Fibroblast of the conjunctiva (primary cell): Measurements from ENCODE around the gene PBX1.

Experiments used
- DNase-seq: peaks from one replicate; pipeline ENCODE4 v3.0.0-alpha.2; 2010; ENCODE audit warnings: low read depth

The PBX1 gene

GRCh38 chr1:164700683-164701082 is 141.7 kb downstream of the PBX1 start:
- DNase-seq = no peak

- no peak for DNase-seq
Measured at GRCh38 chr1:164701189-164701761, 142.3 kb downstream of the PBX1 start.

GRCh38 chr1:164702216-164702615 is 143.2 kb downstream of the PBX1 start:
- DNase-seq = no peak

DNA sequence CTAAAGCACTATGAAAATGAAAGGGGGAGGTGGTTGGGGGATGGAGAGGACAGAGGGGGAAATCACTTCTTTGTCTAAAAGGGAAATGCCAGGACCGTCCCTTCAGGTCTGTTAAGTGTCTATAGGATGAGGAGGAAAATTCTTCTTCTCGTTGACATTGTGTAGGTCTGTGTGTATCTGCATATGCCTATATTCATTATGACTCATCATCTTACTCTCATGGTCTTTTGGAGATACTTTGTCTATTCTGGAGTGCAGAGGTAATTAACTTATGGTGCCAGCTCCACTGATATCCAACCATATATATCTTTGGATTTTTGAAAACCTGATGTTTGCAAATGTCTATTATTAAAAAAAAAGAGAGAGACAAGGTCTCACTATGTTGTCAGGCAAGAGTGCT is 143.7 kb downstream of the PBX1 start:
- no peak for DNase-seq

DNA sequence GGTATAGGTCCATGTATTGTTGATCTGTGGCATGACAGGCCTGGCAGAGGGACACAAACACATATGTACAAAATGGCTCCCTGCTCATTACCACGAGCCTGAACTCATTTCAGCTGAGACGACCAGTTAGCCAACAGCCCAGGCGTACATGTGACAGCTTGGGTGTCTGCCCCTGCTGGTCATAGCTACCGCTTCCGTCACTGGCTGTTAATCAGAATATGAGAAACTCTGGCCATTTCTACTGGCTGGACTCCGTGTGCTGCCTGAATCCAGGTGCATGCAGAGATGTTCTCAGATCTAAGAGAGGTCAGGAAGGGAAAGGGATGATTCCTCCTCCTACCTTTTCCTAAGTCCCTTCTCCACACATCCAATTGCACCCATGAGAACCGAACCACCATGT is 144.5 kb downstream of the PBX1 start:
- no peak for DNase-seq

GRCh38 chr1:164703960-164704411 is 145.0 kb downstream of the PBX1 start:
- DNase-seq = no peak

- DNase-seq = no peak
Measured at GRCh38 chr1:164704954-164705353, 146.0 kb downstream of the PBX1 start.

GRCh38 chr1:164706606-164706987 is 147.6 kb downstream of the PBX1 start:
- no peak for DNase-seq

DNA sequence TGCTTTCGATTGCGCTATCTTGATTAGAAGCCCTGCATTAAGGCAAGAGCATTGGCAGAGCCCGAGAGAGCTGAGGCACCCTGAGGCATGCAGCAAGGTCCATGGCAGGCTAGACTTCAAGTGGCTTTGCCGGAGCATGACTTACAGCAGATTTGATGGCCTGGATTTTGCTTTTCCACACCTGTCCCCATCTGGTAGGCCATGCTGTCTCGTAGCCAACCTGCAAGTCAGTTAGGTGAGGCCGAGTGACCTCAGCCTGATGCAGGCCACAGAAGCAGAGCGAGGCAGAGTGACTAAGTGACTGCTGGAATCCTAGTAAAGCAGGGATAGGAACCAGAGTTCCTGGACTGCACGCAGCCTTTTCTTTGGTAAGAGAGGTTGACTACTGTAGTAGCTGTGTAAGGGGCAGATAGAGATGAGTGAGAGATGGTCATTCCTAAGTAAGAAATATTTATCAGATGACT is 148.9 kb downstream of the PBX1 start:
- no peak for DNase-seq

- DNase-seq = no peak
Measured at GRCh38 chr1:164708596-164708995, 149.6 kb downstream of the PBX1 start.

DNA sequence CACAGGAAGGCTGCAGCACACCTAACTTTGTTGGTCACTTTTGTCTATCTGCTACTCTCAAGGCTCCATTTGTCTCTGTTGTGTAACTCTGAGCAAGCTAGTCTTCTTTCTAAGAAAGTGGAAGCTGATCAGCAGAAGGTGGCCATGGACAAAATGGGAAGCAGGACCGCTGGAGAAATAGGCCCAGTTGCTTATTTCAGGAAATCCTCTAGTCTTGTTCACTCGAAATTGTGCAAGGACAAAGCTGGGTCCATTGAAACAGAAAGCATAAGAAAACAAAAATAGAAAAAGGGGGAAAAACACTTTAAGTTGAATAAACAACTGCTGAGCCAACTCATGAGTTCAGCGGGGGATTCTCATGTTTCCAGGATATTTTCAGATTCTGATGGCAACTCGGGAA is 150.1 kb downstream of the PBX1 start:
- no peak for DNase-seq

DNA sequence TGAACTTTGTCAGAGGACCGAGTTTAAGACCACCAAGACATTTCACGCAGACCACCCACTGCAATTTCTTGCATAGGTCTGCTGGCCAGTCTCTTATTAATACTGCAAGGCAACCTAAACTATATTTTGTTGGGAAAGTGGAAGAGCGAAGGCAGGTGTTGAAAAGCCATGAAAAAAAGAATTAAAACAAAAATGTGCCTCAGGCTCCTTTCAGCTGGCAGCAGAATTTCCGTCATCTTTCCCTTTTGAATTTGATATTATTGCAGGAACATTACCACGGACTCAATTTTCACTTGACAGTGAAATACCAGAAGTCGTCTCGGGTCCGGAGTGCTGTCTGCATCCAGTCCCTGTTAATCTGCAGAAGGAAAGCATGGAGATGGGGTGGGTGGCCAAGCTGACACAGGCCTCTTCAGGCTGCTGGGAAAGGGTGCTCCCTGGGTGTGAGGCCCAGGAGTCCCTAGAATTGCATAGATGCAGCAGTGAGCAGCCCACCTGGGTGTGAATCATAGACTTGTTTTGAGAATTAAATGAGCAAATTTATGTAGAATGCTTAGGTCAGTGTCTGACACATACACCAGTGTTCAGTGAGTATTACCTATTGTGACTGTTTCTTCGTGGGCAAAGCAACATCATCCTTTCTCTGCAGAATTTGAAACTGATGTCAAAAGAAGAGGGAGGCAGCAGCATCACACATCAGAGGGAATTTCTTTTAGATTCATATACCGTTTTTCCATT is 150.7 kb downstream of the PBX1 start:
- no peak for DNase-seq

DNA sequence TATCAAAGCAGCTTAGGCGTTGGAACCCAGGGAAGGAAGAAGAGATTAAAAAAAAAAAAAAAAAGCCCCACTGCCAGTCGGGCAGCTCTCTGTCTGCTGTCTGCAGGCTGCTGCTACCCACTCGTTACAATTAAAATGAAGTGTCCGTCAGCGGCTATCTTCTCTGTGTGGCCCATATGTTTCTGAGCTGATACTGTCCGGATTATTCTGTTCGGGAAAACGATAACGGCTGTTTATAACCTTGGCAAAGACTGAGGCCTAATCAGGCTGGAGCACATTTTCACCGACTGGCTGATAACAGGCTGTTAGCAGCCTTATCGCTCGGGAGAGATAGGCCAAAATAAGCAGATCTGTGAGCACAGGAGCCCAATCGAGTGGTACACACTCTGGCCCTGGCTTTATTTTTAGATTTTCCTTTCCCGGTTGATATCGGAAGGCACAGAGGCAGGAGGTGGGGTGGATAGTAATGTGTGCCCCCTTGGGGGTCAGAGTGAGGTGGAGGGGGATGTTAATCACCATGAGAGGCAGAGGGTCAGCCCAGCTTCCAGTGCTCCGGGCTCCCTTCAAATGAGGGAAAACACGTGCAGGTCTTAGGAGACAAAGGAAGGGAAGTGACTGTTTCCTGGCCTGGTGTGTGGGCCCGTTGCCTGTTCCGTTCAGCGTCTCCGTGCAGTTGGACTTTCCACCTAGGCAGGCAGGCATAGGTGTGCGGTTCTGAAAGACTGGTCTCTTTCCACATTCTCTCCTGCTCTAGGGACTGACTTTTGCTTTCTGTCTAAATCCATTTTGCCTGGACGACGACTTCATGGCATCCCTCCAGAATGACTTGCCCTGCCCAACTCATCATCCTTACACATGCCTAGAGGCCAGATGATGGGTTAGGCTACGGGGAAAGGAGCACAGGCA is 153.4 kb downstream of the PBX1 start:
- no peak for DNase-seq

- no peak for DNase-seq
Measured at GRCh38 chr1:164713456-164714207, 154.6 kb downstream of the PBX1 start.

GRCh38 chr1:164716992-164717703 is 158.2 kb downstream of the PBX1 start:
- DNase-seq = no peak

- no peak for DNase-seq
Measured at GRCh38 chr1:164718821-164719220, 159.8 kb downstream of the PBX1 start.

GRCh38 chr1:164719676-164720439 is 160.9 kb downstream of the PBX1 start:
- no peak for DNase-seq

DNA sequence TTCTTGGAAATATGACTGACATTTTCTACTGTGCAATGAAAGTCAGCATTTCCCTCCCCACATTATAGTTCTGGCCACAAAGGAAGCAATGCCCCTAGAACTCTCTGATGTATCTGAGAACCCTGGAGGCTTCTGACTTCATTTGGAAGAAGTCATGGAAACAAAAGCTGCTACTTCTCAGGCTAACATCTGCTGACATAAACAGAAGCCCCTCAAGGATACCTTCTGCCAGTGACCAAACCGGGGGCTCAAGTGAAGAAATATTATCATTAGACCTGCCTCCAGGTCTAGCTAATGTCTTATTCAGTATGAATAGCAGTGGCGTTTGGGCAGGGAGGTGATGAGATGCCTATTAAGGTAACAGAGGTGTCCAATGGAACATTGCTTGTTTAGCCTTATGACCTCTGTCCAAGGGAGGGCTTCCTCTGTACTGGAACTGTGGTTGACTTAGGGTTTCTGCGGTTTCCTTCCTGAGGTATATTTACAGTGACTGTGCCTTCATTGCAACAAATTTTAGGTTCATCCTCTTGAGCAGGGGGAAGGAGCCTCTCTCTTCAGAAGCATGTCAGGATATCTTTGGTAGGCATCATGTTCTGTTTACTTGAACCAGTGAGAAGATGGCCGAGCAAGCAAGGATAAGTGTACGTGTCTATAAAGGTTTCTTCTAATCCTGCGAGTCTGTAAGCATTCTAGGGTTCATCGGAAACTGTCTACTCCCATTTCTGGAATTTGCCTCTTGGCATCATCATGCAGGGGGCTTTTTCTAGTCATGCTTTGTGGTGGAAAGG is 161.7 kb downstream of the PBX1 start:
- DNase-seq = no peak

- no peak for DNase-seq
Measured at GRCh38 chr1:164721228-164721496, 162.2 kb downstream of the PBX1 start.

- no peak for DNase-seq
Measured at GRCh38 chr1:164723296-164723798, 164.4 kb downstream of the PBX1 start.
